Psoas muscle (tissue), 8 donors: ENCODE measurements around the gene CDC42BPB. TPM values are rescaled to one million over a fixed set of nuclear protein-coding genes. Genes with fewer than 3 reads are reported as not detected.

Experiments
- ATAC-seq, 4 donors: fragments of 200-7000 bp; cut with Tn5 transposase; one replicate each; pipeline ENCODE4 v1.9.1; 2020; ENCODE audit warnings: moderate library complexity in 3 of 4, mild to moderate bottlenecking in 2 of 4
- DNase-seq, 2 donors: peaks; one replicate each; pipeline ENCODE4 v3.0.0-alpha.2; 2020
- H3K27ac ChIP-seq: fragments of 200-600 bp; one replicate; pipeline ENCODE4 v1.8.0; 2022
- H3K27me3 ChIP-seq, 3 donors: fragments of 200-600 bp in 1 of 3; one replicate each; pipeline versions ENCODE4 v1.6.1 to v1.8.0; 2013 to 2022; ENCODE audit warnings: low read length in 2 of 3, mild to moderate bottlenecking in 2 of 3, moderate library complexity in 1 of 3; ENCODE audit not compliant: insufficient read depth in 3 of 3
- H3K36me3 ChIP-seq, 2 donors: fragments of 200-600 bp in 1 of 2; one replicate each; pipeline versions ENCODE4 v1.6.1 to v1.8.0; 2013 to 2022; ENCODE audit warnings: low read depth in 1 of 2, mild to moderate bottlenecking in 1 of 2, moderate library complexity in 1 of 2; ENCODE audit not compliant: insufficient read depth in 1 of 2
- H3K4me1 ChIP-seq: fragments of 200-600 bp; one replicate; pipeline ENCODE4 v1.8.0; 2022
- H3K4me3 ChIP-seq: fragments of 200-600 bp; one replicate; pipeline ENCODE4 v1.8.0; 2022; ENCODE audit warnings: mild to moderate bottlenecking
- H3K9me3 ChIP-seq: fragments of 200-600 bp; one replicate; pipeline ENCODE4 v1.8.0; 2022
- CTCF ChIP-seq: fragments of 200-600 bp; IDR thresholded peaks from one replicate; pipeline ENCODE4 v1.8.0; 2022; ENCODE audit warnings: antibody characterized with exemption
- WGBS, 3 donors: extraction: QIAGEN DNeasy Blood & Tissue Kit; methylation state at CpG; one replicate each; pipeline versions ENCODE4 v1.1.6 to v1.1.7; 2013; 5-methylcytosine and 5-hydroxymethylcytosine counted together
- intact Hi-C, 2 donors: fragments of 100-400 bp; cut with DNase I; formaldehyde crosslinking; loops; one replicate each; pipeline versions ENCODE4 v1.11.0 to v1.14.2; 2022
- polyA plus RNA-seq, 3 donors: library from polyadenylated mRNA; stranded (reverse); fragments of 200-250 nt; gene quantifications; one replicate each; pipeline ENCODE4 v1.2.3, GENCODE V29; 2013
- total RNA-seq, 4 donors: library from RNA; stranded (reverse); fragmentation: NEBNext Ultra II Directional in 2 of 4; extraction: Animal tissue kit (Norgen Biotek cat#: 25700) in 2 of 4; gene quantifications; one replicate each; pipeline versions ENCODE4 v1.2.1 to v1.2.4, GENCODE V29; 2021 to 2023
- donor health status: healthy with polysubstance abuse.
- donor health status: DM: no; HTN: no; CAD: no; lungs with moderate emphysema.
- donor health status: Bipolar disorder and iron deficiency.
- donor health status: healthy.
- donor health status: DM: yes; HTN: yes; CAD: no.
- donor health status: DM: no; HTN: no; CAD: no.
- donor health status: DM: no; HTN: no; CAD: no.
- donor health status: DM: yes; HTN: yes; CAD: no.

Gene CDC42BPB
- total and polyA plus RNA-seq, 7 donors, result 20.2 to 57.4 (median 40.0) TPM

- WGBS, 3 donors, result 94 to 96% (median 94%) methylated on average over 27 to 30 of the region's 30 CpGs
- no peaks in the 10 kb centered on the region for H3K4me1 ChIP-seq
- no peak for TF ChIP-seq CTCF
- peaks cover 0 to 37% of the 10 kb centered on the region in 2 donors for H3K36me3 ChIP-seq
- H3K27me3 ChIP-seq, result no peaks in the 10 kb centered on the region
- no peak for DNase-seq
- H3K4me3 ChIP-seq, result no peak overlapping the region
- H3K9me3 ChIP-seq, result no peaks in the 10 kb centered on the region
- no peak overlapping the region for H3K27ac ChIP-seq
- intact Hi-C loops, result no loop called here
- ATAC-seq, result no peak
Measured at GRCh38 chr14:102906616-102907302, 150.6 kb downstream of the CDC42BPB start.

- Histone ChIP-seq H3K4me3 (no peak overlapping the region), H3K36me3 (peaks cover 0 to 41% of the 10 kb centered on the region in 2 donors), H3K9me3 (no peaks in the 10 kb centered on the region), H3K4me1 (no peaks in the 10 kb centered on the region), H3K27ac (no peak overlapping the region), H3K27me3 (no peaks in the 10 kb centered on the region)
- no peak for TF ChIP-seq CTCF
- ATAC-seq (no peak), DNase-seq (no peak)
- intact Hi-C loops, result no loop called here
- 95 to 96% (median 95%) methylated on average over 38 of the region's 38 CpGs for WGBS, 3 donors
Measured at GRCh38 chr14:102905116-102906108, 151.9 kb downstream of the CDC42BPB start.

- no peaks in the 10 kb centered on the region for H3K4me1 ChIP-seq
- intact Hi-C loops, result no loop called here
- no peaks in the 10 kb centered on the region for H3K27me3 ChIP-seq
- DNase-seq, result peak in 1 of 2 donors; percentile 35
- ATAC-seq, result no peak
- H3K4me3 ChIP-seq, result no peak overlapping the region
- H3K36me3 ChIP-seq, result peaks cover 0 to 41% of the 10 kb centered on the region in 2 donors
- no peaks in the 10 kb centered on the region for H3K9me3 ChIP-seq
- no peak overlapping the region for H3K27ac ChIP-seq
- no peak for TF ChIP-seq CTCF
- 96 to 99% (median 98%) methylated on average over 7 of the region's 7 CpGs for WGBS, 3 donors
Measured at GRCh38 chr14:102903889-102904512, 153.3 kb downstream of the CDC42BPB start.

- intact Hi-C loops, result no loop called here
- Histone ChIP-seq H3K27ac (no peak overlapping the region), H3K4me1 (no peaks in the 10 kb centered on the region), H3K9me3 (no peaks in the 10 kb centered on the region), H3K27me3 (no peaks in the 10 kb centered on the region), H3K36me3 (peaks cover 0 to 42% of the 10 kb centered on the region in 2 donors), H3K4me3 (no peak overlapping the region)
- DNase-seq, result no peak
- 88 to 96% (median 94%) methylated on average over 29 of the region's 29 CpGs for WGBS, 3 donors
- no peak for TF ChIP-seq CTCF
- no peak for ATAC-seq
Measured at GRCh38 chr14:102903248-102903888, 154.0 kb downstream of the CDC42BPB start.
